ENCODE results near the gene RPRD2.
A peak's percentile ranks its signal among the peaks of the same experiment; 100 is the strongest.

The RPRD2 gene

DNA sequence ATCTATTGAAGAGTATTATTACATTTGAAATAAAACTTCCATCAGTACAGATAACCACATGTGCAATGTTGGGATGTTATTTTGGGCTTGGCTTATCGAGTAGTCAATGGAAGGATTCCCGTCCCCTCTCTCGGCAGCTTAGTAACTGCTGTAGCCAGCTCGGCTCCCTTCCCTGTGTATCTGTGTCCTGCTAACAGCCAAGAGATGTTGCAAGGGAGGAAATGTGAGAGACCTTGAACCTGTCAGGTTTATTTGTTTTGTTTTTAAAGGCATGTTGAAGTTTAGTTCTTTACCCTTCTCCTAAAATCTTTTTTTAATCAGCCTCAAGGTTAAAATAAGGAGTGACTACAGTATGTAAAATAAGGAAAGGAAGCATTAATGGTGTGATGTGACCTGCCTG, 109.7 kb downstream of the RPRD2 start:
- no peak for DNase-seq

DNA sequence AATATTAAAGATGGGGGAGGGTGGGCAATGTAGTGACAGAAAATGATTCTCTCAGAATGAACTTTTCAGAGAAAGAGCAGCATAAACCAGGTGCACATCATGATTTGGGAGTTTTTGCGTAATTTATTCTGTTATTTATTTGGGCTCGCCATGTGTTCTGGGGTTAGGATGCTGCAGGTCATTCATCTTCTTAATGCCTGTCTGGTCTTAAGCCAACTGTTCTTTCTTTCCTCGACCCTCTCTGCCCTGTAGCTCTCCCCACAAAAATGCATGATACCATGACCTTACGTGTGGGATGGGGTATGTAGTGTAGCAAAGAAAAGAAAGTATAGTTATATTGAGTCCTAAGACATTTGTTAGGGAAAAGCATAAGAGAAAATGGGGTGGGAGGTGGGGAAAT, 110.9 kb downstream of the RPRD2 start:
- DNase-seq: no peak

DNA sequence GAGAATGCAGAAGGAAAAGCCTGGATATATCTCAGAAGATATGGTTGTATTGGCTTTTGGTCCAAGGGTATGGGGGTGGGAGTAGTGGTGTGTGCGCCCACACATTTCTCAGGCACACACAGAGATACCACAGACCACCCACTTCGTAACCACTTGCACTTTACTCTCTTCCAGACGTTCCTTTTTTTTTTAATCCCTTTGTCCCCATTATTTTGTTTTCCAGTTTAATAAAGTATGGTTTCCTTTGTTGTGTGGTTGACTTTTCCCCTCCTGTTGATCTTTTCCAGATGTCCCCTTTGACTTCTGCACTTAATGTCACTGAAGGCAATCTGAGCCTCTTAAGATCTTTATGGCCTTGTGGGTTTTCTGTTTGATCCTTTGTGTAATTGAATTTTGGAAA, 112.8 kb downstream of the RPRD2 start:
- DNase-seq: no peak

DNA sequence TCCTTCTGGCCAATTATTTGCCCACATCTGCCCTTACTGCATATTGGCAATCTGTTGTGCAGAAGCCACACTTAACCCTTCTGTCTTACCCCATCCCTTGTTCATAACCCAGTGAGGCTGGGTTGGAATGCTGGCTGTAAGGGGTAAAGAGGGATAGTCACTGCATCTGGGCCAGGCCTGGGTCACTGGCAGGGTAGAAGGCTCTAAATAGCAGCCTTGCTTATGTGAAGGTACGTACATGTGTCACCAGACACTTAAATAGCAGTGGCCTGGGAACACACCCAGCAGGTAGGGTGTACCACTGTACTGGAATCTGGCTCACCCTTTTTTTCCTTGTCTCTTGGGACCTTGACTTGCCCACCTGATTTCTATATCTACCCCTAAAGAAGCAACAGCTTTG, 113.4 kb downstream of the RPRD2 start:
- no peak for DNase-seq

DNA sequence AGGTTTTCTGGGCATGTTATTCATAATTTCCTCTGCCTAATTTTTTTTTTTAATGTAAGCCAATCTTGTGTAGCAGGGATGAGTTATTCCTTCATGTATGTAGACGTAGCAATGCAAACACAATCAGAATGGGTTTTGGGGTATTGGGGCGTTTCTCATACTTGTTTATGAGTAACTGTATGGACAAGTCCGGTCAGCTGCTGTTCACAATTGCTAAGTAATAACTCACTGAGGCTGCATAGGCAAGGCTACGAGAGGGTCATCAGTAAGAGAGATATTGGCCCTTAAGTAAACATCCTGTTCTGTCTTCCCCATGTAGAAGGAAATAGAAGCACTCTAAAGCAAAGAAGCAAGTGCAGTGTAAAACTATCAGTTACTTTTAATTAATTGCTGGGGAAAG, 113.8 kb downstream of the RPRD2 start:
- peak in 2 of 3 experiments; percentile 6 to 15 for DNase-seq

DNA sequence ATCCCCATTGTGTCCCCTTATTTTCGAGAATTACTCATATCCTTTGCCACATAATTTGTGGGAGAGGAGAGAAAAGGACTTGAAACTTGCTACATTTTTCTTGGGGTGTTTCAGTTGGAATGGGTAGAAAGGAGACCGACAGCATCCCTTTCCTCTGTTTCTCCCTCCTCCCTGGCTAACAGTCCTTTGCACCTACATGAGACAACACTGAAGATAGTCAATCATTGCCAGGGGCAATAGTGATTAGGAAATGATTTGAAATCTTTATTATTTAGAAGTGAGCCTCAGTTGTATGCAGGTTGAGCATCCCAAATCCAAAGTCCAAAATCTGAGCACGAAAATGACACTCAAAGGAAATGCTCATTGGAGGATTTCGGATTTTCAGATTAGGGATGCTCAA, 115.4 kb downstream of the RPRD2 start:
- peak in 1 of 3 experiments; percentile 16 for DNase-seq

DNA sequence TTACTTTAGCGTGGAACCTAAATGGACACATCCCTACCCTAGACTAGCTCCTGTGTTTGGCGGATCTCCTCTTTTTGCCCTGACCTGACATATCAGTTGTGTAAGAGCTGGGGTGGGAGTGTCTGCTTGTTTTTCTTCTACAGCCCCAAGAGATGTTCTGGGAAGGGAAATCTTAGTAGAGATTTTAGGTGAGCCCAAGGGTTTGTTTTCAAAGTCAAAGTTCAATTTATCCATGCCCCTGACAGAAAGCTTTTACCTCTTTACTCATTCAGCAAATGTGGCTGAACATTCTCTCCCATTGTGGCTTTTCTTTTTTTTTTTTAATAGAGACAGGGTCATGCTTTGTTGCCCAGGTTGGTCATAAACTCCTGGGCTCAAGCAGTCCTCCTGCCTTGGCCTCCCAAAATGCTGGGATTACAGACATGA, 116.0 kb downstream of the RPRD2 start:
- DNase-seq: no peak

DNA sequence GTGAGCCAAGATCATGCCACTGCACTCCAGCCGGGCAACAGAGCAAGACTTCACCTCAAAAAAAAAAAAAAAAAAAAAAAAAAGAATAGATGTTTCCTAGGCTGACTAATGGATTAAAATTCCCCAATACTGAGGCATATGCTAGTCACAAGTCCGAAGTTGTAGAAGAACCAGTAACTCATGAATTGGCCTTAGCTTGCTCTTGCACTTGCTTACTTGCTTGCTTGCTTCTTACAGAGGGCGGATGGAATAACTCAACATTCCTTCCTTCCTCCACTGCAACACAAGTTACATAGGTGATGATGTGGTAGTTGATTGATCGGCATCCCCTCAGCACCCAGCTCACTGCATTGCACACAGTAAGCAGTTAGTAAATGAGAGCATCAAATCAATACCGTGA, 120.5 kb downstream of the RPRD2 start:
- DNase-seq: no peak

DNA sequence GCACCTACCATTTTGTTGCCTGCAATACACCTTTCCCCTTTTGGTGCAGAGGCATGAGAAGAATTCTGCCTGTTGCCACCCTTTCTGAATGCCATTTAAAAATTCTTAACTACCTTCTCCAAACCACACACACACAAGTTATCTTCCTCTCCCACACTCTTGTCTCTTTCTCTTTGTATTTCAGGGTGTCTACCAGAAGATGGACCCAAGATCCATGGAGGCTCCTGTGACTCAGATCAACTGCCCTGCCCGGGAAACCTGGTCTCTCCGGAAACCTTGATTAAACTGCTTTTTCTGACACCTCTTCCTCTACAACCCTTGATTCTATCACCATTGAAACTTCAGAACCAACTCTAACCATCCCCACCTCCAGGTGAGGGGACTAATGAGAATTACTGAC, 120.9 kb downstream of the RPRD2 start:
- DNase-seq: peak in 1 of 3 experiments; percentile 8

DNA sequence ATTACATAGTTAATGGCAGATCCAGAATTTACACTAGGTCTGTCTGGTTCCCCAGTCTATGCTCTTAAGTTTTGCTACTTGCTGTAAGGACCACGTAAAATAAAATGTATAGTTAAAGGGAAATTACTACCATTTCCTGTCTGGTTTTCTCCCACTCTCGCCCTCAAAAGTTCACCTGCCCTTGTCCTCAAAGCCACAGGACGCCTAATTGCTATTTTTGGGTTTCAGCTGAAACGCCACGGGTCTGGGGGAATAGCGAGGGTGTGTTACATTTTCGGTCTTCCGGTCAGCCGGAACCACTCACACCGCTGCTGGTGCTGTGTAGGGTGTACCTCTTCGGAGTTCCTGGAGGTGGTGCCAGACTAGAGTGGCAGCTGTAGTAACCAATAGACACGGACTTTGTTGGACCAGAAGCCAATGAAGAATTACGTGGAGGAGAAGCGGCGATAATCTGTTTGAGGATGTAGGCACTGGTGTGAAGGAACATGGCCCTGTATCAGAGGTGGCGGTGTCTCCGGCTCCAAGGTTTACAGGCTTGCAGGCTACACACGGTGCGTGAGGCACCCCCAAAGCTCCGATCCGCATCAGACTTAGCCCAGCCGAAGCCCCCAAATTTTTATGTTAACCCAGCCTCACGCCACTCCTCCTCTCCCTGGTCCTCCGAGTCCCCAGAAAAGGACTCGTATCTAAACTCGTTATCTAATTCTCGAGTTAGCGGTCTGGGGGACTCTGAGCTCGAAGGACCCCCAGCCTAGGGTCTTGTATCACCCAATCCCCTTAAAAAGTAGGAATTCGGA, 123.2 kb downstream of the RPRD2 start, which contains the start of gene TARS2:
TSS of gene TARS2 (plus strand) at position 454 of the 797 bp plus-strand sequence. CDS start at position 486, 32 bp downstream.
- DNase-seq: peak; percentile 96 to 100 (median 99)

DNA sequence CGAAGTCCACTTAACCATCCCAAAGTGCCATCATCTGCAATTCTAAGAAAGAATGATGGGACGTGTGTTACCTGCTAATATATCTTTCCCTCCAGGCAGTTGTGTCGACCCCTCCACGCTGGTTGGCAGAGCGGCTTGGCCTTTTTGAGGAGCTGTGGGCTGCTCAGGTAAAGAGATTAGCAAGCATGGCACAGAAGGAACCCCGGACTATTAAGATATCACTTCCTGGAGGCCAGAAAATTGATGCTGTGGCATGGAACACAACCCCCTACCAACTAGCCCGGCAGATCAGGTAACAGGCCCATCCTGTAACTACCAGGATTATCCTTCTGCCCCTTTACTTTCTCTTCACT, 123.8 kb downstream of the RPRD2 start:
- DNase-seq: no peak

DNA sequence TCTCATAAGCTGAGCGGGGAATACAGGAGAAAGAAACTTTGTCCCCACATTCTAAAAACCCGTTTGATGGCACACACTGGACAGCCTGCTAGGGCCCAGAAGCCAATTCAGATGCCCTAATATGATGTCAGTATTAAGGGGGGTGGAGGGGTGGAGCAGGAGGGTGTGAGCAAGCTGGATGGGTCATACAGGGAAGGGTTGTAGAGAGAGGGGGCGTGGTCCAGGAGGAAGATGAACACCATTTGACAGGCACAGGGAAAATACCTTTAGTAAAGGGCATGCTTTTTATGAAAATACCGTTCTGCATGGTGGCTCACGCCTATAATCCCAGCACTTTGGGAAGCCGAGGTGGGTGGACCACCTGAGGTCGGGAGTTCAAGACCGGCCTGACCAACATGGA, 129.2 kb downstream of the RPRD2 start:
- DNase-seq: no peak

DNA sequence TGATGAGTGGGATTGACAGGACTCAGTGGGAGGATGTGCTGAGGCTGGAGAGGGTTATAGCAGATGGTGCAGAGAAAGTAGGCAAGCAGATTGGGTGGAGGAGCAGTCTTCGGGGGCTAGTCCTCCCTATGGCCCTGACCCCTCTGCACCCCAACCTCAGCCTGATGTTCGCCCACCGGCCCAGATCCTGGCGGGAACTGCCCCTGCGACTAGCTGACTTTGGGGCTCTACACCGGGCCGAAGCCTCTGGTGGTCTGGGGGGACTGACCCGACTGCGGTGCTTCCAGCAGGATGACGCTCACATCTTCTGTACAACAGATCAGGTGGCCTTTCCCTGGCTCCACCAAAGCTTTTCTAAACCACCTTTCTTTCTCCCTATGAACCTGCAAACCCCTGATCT, 134.4 kb downstream of the RPRD2 start:
- DNase-seq: no peak

DNA sequence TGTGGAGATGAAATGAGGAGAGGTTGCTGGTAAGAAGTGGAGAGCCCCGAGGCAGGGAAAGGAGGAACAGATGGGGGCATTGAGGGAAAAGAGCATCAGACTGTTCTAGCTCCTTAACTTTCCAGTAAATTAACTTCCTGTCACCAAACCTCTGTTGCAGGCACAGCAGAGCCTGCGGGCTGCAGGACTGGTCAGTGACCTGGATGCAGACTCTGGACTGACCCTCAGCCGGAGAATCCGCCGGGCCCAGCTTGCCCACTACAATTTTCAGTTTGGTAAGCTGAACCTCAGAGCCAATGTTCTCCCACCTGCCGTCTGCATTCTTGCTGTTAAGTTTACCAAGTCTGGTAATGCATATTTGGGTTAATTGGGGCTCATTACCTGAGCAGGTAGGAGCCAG, 141.5 kb downstream of the RPRD2 start:
- DNase-seq: peak in 1 of 3 experiments; percentile 38

DNA sequence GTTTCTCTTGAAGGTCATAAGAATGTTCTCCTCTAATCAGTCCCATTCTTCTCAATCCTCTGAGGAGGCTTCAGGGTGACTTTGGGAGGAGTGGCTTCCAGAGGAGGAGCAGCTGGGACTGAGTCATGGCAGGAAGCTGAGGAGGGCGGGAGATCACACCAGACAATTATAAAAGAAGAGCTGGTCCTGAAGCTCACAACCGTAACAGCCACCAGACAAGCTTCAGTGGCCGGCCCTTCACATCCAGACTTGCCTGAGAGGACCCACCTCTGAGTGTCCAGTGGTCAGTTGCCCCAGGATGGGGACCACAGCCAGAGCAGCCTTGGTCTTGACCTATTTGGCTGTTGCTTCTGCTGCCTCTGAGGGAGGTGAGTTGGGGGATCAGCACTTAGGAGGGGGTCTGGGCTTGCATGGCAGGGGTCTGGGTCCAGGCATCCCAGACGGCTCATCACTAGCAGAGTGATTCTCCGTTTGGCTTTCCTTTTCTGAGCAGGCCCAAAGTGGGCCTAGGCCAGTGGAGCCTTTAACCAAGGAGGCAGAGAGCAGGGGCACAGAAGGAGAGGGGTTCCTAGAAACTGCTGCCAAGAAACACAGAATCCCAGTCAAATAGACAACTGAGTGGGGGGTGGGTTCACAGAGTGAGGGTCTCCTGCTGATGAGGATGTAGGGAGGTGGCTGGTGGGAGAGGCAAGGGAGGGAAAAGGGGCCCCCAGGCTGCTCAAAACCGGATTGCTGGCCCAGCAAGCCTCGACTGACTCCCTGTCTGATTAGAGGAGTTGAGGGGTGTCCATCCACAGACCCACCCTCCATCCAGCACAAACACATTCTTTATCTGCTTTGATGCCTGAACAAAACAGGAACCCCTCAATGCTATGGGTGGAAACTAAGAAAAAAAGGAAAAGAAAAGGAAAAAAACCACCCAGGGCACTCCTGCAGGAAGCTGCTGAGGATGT, 144.2 kb downstream of the RPRD2 start, which contains the start of gene ECM1:
TSS of gene ECM1 (plus strand) at position 198 of the 953 bp plus-strand sequence. CDS start at position 299, 101 bp downstream.
- DNase-seq: no peak

DNA sequence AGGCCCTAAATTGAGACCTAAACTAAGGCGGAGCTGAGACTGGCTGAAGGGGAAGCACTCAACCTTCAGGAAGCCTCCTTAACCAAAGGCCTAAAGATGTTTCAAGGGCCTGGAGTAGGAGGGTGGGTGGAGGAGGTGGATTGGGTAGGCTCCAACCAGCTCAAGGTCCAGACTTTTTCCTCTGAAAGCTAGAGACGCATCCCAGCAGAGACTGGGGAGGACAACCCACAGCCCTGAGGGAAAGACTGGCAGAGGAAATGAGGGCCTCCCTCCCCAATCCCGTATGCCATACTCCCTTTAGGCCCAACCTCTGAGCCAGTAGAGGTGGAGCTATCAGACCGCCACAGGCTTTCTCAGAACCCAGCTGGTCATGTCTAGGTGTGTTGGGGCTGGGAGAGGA, 145.0 kb downstream of the RPRD2 start:
- no peak for DNase-seq

DNA sequence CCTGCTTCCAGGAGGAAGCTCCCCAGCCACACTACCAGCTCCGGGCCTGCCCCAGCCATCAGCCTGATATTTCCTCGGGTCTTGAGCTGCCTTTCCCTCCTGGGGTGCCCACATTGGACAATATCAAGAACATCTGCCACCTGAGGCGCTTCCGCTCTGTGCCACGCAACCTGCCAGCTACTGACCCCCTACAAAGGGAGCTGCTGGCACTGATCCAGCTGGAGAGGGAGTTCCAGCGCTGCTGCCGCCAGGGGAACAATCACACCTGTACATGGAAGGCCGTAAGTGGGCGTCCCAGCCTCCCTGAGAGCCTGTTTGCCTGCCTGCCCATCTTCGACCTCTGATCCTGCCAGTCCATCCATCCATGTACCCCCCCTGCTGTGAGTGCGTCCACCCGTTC, 147.6 kb downstream of the RPRD2 start:
- DNase-seq: peak; percentile 35 to 96 (median 88)

DNA sequence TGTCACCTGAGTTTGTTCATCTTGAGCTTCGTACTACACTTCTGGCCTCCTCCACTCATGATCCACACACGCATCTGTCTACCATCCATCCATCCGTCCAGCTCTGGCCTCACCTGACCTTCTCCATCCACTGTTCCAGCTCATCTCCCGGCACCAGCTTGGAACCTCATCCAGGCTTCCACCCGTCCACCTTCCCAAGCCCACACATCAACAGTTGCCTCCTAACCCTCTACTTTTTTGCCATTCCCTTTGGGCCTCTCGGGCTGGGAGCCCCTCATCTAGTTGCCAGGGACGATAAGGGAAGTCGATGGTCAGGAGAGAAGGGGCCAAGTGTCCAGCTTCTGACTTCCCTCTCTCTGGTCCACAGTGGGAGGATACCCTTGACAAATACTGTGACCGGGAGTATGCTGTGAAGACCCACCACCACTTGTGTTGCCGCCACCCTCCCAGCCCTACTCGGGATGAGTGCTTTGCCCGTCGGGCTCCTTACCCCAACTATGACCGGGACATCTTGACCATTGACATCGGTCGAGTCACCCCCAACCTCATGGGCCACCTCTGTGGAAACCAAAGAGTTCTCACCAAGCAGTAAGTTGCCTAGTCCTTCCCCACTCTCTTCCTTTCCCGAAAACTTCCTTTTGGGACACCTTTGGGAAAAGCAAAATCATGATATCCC, 148.2 kb downstream of the RPRD2 start:
- DNase-seq: no peak

DNA sequence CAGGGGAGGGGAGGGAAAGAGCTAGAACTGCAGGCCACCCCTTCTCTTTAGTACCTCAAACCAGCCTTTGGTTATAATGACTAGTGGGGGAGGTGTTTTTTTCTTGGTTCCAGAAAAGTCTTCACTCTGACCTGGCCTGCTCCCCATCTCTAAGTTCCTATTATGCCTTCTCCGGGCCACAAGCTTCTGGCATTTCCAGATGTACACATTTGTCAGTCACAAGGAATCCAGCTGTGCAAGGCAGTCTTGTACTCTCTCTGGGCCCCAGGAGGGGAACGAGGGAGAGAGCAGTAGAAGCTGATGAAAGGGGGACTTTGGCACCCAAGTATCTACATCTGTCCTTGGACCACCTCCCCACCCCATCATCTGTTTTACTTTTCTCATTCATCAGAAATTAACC, 148.9 kb downstream of the RPRD2 start:
- DNase-seq: no peak

DNA sequence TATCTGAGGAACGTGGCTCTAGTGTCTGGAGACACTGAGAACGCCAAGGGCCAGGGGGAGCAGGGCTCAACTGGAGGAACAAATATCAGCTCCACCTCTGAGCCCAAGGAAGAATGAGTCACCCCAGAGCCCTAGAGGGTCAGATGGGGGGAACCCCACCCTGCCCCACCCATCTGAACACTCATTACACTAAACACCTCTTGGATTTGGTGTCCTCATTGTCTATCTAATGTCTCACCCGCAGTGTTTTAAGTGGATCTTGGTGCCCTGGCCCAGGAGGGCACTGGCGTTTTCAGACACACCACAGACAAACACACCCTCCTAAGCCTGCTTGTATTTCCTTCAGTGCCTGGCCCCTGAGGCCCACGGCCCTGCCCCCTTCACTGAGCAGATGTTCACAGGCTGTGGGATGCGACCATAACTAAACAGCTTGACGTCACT, 149.4 kb downstream of the RPRD2 start:
- DNase-seq: no peak

DNA sequence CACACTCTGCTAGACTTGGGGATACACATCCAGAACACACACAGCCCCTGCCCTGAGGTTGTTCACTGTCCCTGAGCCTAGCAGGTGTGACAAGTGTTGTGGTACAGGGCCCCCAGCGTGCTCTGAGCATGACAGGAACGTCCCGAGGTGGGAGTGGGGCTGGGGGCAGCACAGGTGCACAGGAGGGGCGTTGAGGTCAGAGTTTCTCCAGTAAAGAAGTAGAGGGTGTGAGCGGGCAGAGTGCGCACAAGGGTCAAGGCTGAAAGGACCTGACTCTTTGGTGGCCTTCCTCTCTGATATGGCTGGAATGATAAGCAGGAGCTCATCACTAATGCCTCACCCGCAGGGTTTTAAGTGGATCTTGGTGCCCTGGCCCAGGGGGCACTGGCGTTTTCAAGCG, 150.3 kb downstream of the RPRD2 start:
- DNase-seq: no peak

DNA sequence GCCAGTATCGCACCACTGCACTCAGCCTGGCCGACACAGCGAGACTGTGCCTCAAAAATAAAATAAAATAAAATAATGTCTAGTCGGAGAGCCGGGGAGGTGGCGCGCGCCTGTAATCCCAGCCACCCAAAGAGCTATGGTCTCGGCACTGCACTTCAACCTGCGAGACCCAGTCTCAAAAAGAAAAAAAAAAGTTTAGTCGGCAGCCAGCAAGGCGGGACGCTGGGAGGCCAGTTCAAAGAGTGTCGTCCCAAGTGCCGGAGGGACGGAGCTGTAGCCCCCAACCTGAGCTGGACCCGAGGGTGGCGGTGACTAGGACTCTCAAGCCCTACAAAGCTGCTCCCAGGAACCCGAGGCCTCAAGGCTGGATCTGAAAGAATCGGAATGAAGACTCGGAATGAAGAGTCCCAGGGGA, 151.0 kb downstream of the RPRD2 start:
- no peak for DNase-seq
